AG04450 (cell line): ENCODE measurements around the gene CDH24. TPM values are rescaled to one million over a fixed set of nuclear protein-coding genes. Genes with fewer than 3 reads are reported as not detected.

Experiments
- CTCF ChIA-PET: fragments of 300-600, 350-600 bp; formaldehyde crosslinking; extraction: SDS; loops from one replicate; lab custom pipeline; 2022; ENCODE audit warnings: antibody characterized with exemption, inconsistent platforms; lab: Charles Lee
- POLR2A ChIA-PET: fragments of 350-600 bp; formaldehyde crosslinking; extraction: SDS; loops from one replicate; lab custom pipeline; 2021; ENCODE audit warnings: antibody characterized with exemption, inconsistent platforms; lab: Yijun Ruan, JAX
- DNase-seq: peaks from one replicate; pipeline ENCODE4 v3.0.0-alpha.2; 2011; ENCODE audit warnings: low read depth, low spot score
- H3K27ac ChIP-seq: one replicate; pipeline ENCODE4 v1.5.1; 2012; ENCODE audit warnings: low read depth, low read length, control low read depth
- H3K27me3 ChIP-seq: one replicate; pipeline ENCODE4 v1.6.0; 2012; ENCODE audit warnings: low read length; ENCODE audit not compliant: control insufficient read depth, insufficient read depth
- H3K4me3 ChIP-seq: 2 replicates; pipeline ENCODE4 v1.5.1; 2011; ENCODE audit warnings: mild to moderate bottlenecking, low read depth, low read length, control low read depth
- H3K9me3 ChIP-seq: 2 replicates; pipeline ENCODE4 v1.5.1; 2012; ENCODE audit warnings: low read length; ENCODE audit not compliant: control insufficient read depth, insufficient read depth
- polyA plus RNA-seq: library from polyadenylated mRNA; depleted of rRNA; stranded (reverse); fragments of >200 nt; gene quantifications from 2 replicates; pipeline ENCODE4 v1.2.3, GENCODE V29; 2011
- TF ChIP-seq, protein P1 (sequence below): IDR thresholded peaks from 2 replicates; pipeline ENCODE4 v1.5.1; 2011; ENCODE audit warnings: low read depth, low read length, control low read depth, inconsistent platforms

CDH24 gene
- polyA plus RNA-seq, 1 experiment, result 10.1 TPM

- Histone ChIP-seq H3K27ac (no peak overlapping the region), H3K27me3 (no peaks in the 10 kb centered on the region), H3K4me3 (peak overlapping the region; percentile 1; the same call in 1 of the 2 replicates), H3K9me3 (peaks cover 4% of the 10 kb centered on the region; the same call in 1 of the 2 replicates)
- ChIA-PET POLR2A (interaction anchor here (0.9 kb wide), 1 partner anchor 9 kb away, joined by 5 read pairs; the partner anchor contains the start of genes ACIN1 and C14orf119), CTCF (interaction anchor here (1.0 to 5.6 kb wide), 3 partner anchors 13 to 36 kb away, joined by 3 to 35 read pairs (median 9); no protein-coding TSS in a partner anchor)
- TF ChIP-seq, protein P1, sequence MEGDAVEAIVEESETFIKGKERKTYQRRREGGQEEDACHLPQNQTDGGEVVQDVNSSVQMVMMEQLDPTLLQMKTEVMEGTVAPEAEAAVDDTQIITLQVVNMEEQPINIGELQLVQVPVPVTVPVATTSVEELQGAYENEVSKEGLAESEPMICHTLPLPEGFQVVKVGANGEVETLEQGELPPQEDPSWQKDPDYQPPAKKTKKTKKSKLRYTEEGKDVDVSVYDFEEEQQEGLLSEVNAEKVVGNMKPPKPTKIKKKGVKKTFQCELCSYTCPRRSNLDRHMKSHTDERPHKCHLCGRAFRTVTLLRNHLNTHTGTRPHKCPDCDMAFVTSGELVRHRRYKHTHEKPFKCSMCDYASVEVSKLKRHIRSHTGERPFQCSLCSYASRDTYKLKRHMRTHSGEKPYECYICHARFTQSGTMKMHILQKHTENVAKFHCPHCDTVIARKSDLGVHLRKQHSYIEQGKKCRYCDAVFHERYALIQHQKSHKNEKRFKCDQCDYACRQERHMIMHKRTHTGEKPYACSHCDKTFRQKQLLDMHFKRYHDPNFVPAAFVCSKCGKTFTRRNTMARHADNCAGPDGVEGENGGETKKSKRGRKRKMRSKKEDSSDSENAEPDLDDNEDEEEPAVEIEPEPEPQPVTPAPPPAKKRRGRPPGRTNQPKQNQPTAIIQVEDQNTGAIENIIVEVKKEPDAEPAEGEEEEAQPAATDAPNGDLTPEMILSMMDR, result no peak
- DNase-seq, result no peak
These were observed 46.8 kb upstream of the CDH24 start for GRCh38 chr14:23104070-23104590.

DNA sequence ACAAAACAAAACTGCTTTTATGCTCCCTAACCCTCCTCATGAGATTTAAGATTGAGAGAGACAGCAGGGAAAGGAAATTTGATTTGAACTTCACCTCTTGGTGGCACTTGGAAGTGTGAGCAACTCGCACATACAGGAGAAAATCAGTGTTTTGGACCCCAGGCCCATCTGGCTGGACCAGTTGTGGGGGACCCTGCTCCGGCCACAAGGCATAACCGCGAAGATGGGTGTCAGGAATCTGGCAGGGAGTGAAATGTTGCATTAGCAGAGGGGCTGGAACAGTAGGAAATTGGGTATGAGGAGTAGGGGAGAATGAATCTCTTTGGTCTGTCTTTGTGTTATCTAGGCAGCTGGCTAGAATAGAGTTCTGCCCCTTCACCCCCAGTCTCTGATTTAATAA is 46.3 kb upstream of the CDH24 start:
- Histone ChIP-seq H3K27ac (no peak overlapping the region), H3K4me3 (no peak overlapping the region), H3K27me3 (no peaks in the 10 kb centered on the region), H3K9me3 (peaks cover 4% of the 10 kb centered on the region; the same call in 1 of the 2 replicates)
- no peak for DNase-seq
- ChIA-PET POLR2A (no interaction called here), CTCF (interaction anchor here (1.0 to 5.6 kb wide), 3 partner anchors 12 to 35 kb away, joined by 3 to 35 read pairs (median 9); no protein-coding TSS in a partner anchor)
- TF ChIP-seq, protein P1, result no peak

GRCh38 chr14:23102801-23103200 is 45.5 kb upstream of the CDH24 start:
- no peak overlapping the region for H3K4me3 ChIP-seq
- DNase-seq, result no peak
- H3K9me3 ChIP-seq, result no peaks in the 10 kb centered on the region
- H3K27ac ChIP-seq, result no peak overlapping the region
- POLR2A ChIA-PET, result no interaction called here
- TF ChIP-seq, protein P1, result no peak
- CTCF ChIA-PET, result interaction anchor here (5.6 kb wide), 1 partner anchor 34 kb away, joined by 35 read pairs; no protein-coding TSS in a partner anchor
- no peaks in the 10 kb centered on the region for H3K27me3 ChIP-seq

DNA sequence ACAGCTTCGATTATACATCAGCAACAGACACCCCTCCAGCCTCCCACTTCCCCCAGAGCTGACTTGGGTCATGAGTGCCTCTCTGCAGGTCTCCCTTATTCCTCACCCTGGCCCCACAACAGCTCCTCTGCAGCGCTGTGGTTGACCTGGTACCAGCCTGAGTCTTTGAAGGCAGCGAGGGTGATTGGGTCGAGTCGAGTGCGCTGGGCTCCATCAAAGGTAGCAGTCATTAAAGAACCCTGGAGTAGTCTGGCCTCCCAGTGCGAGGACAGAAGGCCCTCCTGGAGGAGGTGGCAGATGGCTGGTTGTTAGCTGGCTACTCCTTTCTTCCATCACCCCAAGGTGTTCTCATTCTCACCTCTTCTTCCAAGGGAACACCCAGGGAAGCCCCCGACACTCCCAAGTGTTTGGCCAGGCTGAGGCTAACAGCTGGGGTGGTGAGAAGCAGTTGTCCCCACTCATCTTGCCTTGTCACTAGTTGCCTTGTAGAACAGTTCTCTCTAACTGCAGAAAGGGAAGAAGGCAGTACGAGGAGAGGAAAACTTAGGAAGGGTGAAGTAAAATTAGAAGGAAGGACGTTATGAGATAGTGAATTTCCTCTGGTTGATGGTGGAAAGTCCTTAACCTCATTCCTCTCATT is 44.8 kb upstream of the CDH24 start:
- POLR2A ChIA-PET, result no interaction called here
- H3K9me3 ChIP-seq, result no peaks in the 10 kb centered on the region
- TF ChIP-seq, protein P1, result no peak
- CTCF ChIA-PET, result interaction anchor here (5.6 kb wide), 1 partner anchor 34 kb away, joined by 35 read pairs; no protein-coding TSS in a partner anchor
- no peaks in the 10 kb centered on the region for H3K27me3 ChIP-seq
- no peak overlapping the region for H3K27ac ChIP-seq
- no peak for DNase-seq
- no peak overlapping the region for H3K4me3 ChIP-seq
